ENCODE data around the gene DPF3. TPM values are rescaled to one million over a fixed set of nuclear protein-coding genes. Genes with fewer than 3 reads are reported as not detected.

Gene DPF3
- total and polyA plus RNA-seq, 2 donors from 2014 or later = 2.3 to 2.8 TPM

GRCh38 chr14:72781561-72782508 lies 112.1 kb downstream of the DPF3 start:
- H3K4me1 ChIP-seq (ENCODE audit: control insufficient read depth in 2 of 3, insufficient read depth in 2 of 3, low read depth in 1 of 3, low read length in 3 of 3) = no peaks in the 10 kb centered on the region
- H3K27me3 ChIP-seq (ENCODE audit: control insufficient read depth, insufficient read depth, low read length) = no peaks in the 10 kb centered on the region
- H3K9me3 ChIP-seq (ENCODE audit: control insufficient read depth in 2 of 3, insufficient read depth in 1 of 3, low read length in 3 of 3) = no peaks in the 10 kb centered on the region
- FAIRE-seq (no peak), DNase-seq (peak in 2 of 5 donors; percentile 37 to 40)
- intact Hi-C loops (cut with DNase I) = no loop called here
- H3K36me3 ChIP-seq (ENCODE audit: control insufficient read depth in 2 of 3, insufficient read depth in 3 of 3, low read length in 3 of 3) = no peaks in the 10 kb centered on the region
- no peak overlapping the region for H3K4me3 ChIP-seq (ENCODE audit: low read length in 3 of 3)
- H3K27ac ChIP-seq (ENCODE audit: low read depth in 2 of 2, low read length in 2 of 2) = no peak overlapping the region
- H3K9ac ChIP-seq (ENCODE audit: low read length in 3 of 3) = no peak overlapping the region
- no peak for TF ChIP-seq CTCF (IDR thresholded peaks at IDR 0.05; ENCODE audit: borderline replicate concordance, extremely low read depth, insufficient read depth)

- Histone ChIP-seq H3K27me3 (ENCODE audit: control insufficient read depth, insufficient read depth, low read length) (no peaks in the 10 kb centered on the region), H3K9ac (ENCODE audit: low read length in 3 of 3) (no peak overlapping the region), H3K4me1 (ENCODE audit: control insufficient read depth in 2 of 3, insufficient read depth in 2 of 3, low read depth in 1 of 3, low read length in 3 of 3) (no peaks in the 10 kb centered on the region), H3K27ac (ENCODE audit: low read depth in 2 of 2, low read length in 2 of 2) (no peak overlapping the region), H3K9me3 (ENCODE audit: control insufficient read depth in 2 of 3, insufficient read depth in 1 of 3, low read length in 3 of 3) (no peaks in the 10 kb centered on the region), H3K4me3 (ENCODE audit: low read length in 3 of 3) (no peak overlapping the region), H3K36me3 (ENCODE audit: control insufficient read depth in 2 of 3, insufficient read depth in 3 of 3, low read length in 3 of 3) (no peaks in the 10 kb centered on the region)
- FAIRE-seq (no peak), DNase-seq (no peak)
- TF ChIP-seq CTCF (IDR thresholded peaks at IDR 0.05; ENCODE audit: borderline replicate concordance, extremely low read depth, insufficient read depth) = no peak
- intact Hi-C loops (cut with DNase I) = no loop called here
Observed at GRCh38 chr14:72780751-72781150, 113.2 kb downstream of the DPF3 start.

GRCh38 chr14:72779679-72780078 lies 114.2 kb downstream of the DPF3 start:
- DNase-seq = no peak
- no peaks in the 10 kb centered on the region for H3K4me1 ChIP-seq (ENCODE audit: control insufficient read depth in 2 of 3, insufficient read depth in 2 of 3, low read depth in 1 of 3, low read length in 3 of 3)
- H3K9ac ChIP-seq (ENCODE audit: low read length in 3 of 3) = no peak overlapping the region
- TF ChIP-seq CTCF (IDR thresholded peaks at IDR 0.05; ENCODE audit: borderline replicate concordance, extremely low read depth, insufficient read depth) = no peak
- intact Hi-C loops (cut with DNase I) = no loop called here
- no peak overlapping the region for H3K27ac ChIP-seq (ENCODE audit: low read depth in 2 of 2, low read length in 2 of 2)
- no peaks in the 10 kb centered on the region for H3K36me3 ChIP-seq (ENCODE audit: control insufficient read depth in 2 of 3, insufficient read depth in 3 of 3, low read length in 3 of 3)
- H3K4me3 ChIP-seq (ENCODE audit: low read length in 3 of 3) = no peak overlapping the region
- H3K9me3 ChIP-seq (ENCODE audit: control insufficient read depth in 2 of 3, insufficient read depth in 1 of 3, low read length in 3 of 3) = no peaks in the 10 kb centered on the region
- no peaks in the 10 kb centered on the region for H3K27me3 ChIP-seq (ENCODE audit: control insufficient read depth, insufficient read depth, low read length)
- no peak for FAIRE-seq
